ENCODE data around the gene NFAM1. TPM values are rescaled to one million over a fixed set of nuclear protein-coding genes. Genes with fewer than 3 reads are reported as not detected.

The NFAM1 gene
- total and polyA plus RNA-seq, 9 donors = 0.36 to 3.5 (median 0.91) TPM

- Histone ChIP-seq H3K4me3 (no peak overlapping the region), H3K27me3 (no peaks in the 10 kb centered on the region), H3K9me3 (no peaks in the 10 kb centered on the region), H3K27ac (no peak overlapping the region), H3K36me3 (no peaks in the 10 kb centered on the region), H3K4me1 (ENCODE audit: insufficient read depth) (no peaks in the 10 kb centered on the region)
- intact Hi-C loops (cut with DNase I) = no loop called here
- TF ChIP-seq POLR2A (IDR thresholded peaks at IDR 0.05) (no peak), EP300 (IDR thresholded peaks at IDR 0.05) (no peak), CTCF (IDR thresholded peaks at IDR 0.05) (no peak)
- WGBS, 3 donors = 83 to 86% (median 83%) methylated on average over 17 to 18 of the region's 18 CpGs
- DNase-seq = no peak
Observed at GRCh38 chr22:42416671-42417230, 15.5 kb downstream of the NFAM1 start.

GRCh38 chr22:42414565-42415303 lies 17.5 kb downstream of the NFAM1 start:
- no peaks in the 10 kb centered on the region for H3K36me3 ChIP-seq
- H3K4me1 ChIP-seq (ENCODE audit: insufficient read depth) = no peaks in the 10 kb centered on the region
- H3K27me3 ChIP-seq = no peaks in the 10 kb centered on the region
- intact Hi-C loops (cut with DNase I) = no loop called here
- H3K4me3 ChIP-seq = no peak overlapping the region
- no peak overlapping the region for H3K27ac ChIP-seq
- DNase-seq = no peak
- WGBS, 3 donors = 47 to 52% (median 51%) methylated on average over 17 of the region's 17 CpGs
- TF ChIP-seq POLR2A (IDR thresholded peaks at IDR 0.05) = no peak
- TF ChIP-seq CTCF (IDR thresholded peaks at IDR 0.05) = no peak
- TF ChIP-seq EP300 (IDR thresholded peaks at IDR 0.05) = no peak
- H3K9me3 ChIP-seq = no peaks in the 10 kb centered on the region

- no peaks in the 10 kb centered on the region for H3K4me1 ChIP-seq (ENCODE audit: insufficient read depth)
- no peak for DNase-seq
- H3K27me3 ChIP-seq = no peaks in the 10 kb centered on the region
- TF ChIP-seq EP300 (IDR thresholded peaks at IDR 0.05) (no peak), CTCF (IDR thresholded peaks at IDR 0.05) (no peak), POLR2A (IDR thresholded peaks at IDR 0.05) (no peak)
- H3K9me3 ChIP-seq = no peaks in the 10 kb centered on the region
- intact Hi-C loops (cut with DNase I) = no loop called here
- H3K36me3 ChIP-seq = no peaks in the 10 kb centered on the region
- 81 to 84% (median 84%) methylated on average over 11 of the region's 11 CpGs for WGBS, 3 donors
- H3K27ac ChIP-seq = no peak overlapping the region
- H3K4me3 ChIP-seq = no peak overlapping the region
Observed at GRCh38 chr22:42414021-42414420, 18.2 kb downstream of the NFAM1 start.

- no peak overlapping the region for H3K4me3 ChIP-seq
- no peak overlapping the region for H3K27ac ChIP-seq
- intact Hi-C loops (cut with DNase I) = no loop called here
- no peaks in the 10 kb centered on the region for H3K36me3 ChIP-seq
- TF ChIP-seq CTCF (IDR thresholded peaks at IDR 0.05) = no peak
- no peak for TF ChIP-seq EP300 (IDR thresholded peaks at IDR 0.05)
- TF ChIP-seq POLR2A (IDR thresholded peaks at IDR 0.05) = no peak
- no peaks in the 10 kb centered on the region for H3K9me3 ChIP-seq
- no peaks in the 10 kb centered on the region for H3K27me3 ChIP-seq
- no peaks in the 10 kb centered on the region for H3K4me1 ChIP-seq (ENCODE audit: insufficient read depth)
- no peak for DNase-seq
- 48 to 65% (median 56%) methylated on average over 13 of the region's 13 CpGs for WGBS, 3 donors
Observed at GRCh38 chr22:42412744-42413333, 19.4 kb downstream of the NFAM1 start.
